Sigmoid colon (tissue), 3 donors: ENCODE measurements around the gene DRGX.

Experiments used
- POLR2A ChIP-seq, 2 donors: fragments of 450-650 bp; IDR thresholded peaks; one replicate each; pipeline ENCODE4 v1.6.1; 2016; ENCODE audit warnings: antibody characterized with exemption in 2 of 2, mild to moderate bottlenecking in 2 of 2, moderate library complexity in 2 of 2
- TF ChIP-seq, protein P1 (sequence below), 4 experiments: fragments of 450-650 bp in 3 of 4; fragments of 200-600 bp in 1 of 4; IDR thresholded peaks; one replicate each; pipeline ENCODE4 v1.5.1; 2016 to 2019; ENCODE audit warnings: antibody characterized with exemption in 4 of 4, mild to moderate bottlenecking in 3 of 4, moderate library complexity in 2 of 4

DNA sequence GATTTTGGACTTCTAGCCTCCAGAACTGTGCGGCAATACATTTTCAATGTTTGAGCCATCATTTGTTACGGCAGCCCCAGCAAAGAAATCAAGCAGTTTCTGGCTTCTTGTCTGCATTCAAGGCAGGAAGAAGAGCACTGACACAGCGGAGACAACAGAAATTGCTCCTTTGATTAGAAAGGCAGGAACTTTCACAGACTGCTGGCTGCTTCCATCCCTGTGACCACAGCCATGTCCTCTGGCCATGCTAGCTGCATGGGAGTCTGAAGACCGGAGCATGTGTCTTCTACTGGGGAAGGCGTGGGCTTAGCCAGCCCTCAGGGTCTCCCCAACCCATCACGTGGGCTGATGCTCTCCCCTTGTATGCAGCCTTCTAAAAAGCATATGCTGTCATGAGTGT is 77.9 kb downstream of the DRGX start:
- TF ChIP-seq POLR2A (IDR thresholded peaks at IDR 0.05), result no peak
- TF ChIP-seq, protein P1, sequence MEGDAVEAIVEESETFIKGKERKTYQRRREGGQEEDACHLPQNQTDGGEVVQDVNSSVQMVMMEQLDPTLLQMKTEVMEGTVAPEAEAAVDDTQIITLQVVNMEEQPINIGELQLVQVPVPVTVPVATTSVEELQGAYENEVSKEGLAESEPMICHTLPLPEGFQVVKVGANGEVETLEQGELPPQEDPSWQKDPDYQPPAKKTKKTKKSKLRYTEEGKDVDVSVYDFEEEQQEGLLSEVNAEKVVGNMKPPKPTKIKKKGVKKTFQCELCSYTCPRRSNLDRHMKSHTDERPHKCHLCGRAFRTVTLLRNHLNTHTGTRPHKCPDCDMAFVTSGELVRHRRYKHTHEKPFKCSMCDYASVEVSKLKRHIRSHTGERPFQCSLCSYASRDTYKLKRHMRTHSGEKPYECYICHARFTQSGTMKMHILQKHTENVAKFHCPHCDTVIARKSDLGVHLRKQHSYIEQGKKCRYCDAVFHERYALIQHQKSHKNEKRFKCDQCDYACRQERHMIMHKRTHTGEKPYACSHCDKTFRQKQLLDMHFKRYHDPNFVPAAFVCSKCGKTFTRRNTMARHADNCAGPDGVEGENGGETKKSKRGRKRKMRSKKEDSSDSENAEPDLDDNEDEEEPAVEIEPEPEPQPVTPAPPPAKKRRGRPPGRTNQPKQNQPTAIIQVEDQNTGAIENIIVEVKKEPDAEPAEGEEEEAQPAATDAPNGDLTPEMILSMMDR (IDR thresholded peaks at IDR 0.05), result no peak
